HK-2 (cell line): ENCODE results near the gene LHPP.

Source experiments
- DNase-seq: peaks from one replicate; pipeline ENCODE4 v3.0.0-alpha.2; 2018; ENCODE audit not compliant: unreplicated experiment

LHPP gene

DNA sequence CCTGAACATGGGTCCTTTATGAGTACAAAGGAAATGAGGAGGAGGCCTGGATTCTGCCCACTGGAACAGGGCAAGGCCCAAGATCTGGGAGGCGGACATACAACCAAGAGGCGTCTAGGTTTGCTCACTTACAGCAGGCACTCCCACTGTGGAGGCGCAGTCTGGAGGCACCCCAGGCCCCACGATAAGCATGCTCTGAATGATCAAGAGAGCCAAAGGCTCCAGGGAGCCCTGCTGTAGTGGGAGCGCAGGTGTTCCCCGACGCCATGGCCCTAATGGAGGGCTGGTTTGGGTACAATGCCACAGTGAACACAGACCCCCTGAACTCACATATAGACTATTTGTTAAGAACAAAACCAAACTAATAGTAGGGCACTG, 194.5 kb downstream of the LHPP start:
- no peak for DNase-seq

- no peak for DNase-seq
These were observed 194.9 kb downstream of the LHPP start for GRCh38 chr10:124656541-124656940.

GRCh38 chr10:124657806-124658205, 196.2 kb downstream of the LHPP start:
- no peak for DNase-seq

DNA sequence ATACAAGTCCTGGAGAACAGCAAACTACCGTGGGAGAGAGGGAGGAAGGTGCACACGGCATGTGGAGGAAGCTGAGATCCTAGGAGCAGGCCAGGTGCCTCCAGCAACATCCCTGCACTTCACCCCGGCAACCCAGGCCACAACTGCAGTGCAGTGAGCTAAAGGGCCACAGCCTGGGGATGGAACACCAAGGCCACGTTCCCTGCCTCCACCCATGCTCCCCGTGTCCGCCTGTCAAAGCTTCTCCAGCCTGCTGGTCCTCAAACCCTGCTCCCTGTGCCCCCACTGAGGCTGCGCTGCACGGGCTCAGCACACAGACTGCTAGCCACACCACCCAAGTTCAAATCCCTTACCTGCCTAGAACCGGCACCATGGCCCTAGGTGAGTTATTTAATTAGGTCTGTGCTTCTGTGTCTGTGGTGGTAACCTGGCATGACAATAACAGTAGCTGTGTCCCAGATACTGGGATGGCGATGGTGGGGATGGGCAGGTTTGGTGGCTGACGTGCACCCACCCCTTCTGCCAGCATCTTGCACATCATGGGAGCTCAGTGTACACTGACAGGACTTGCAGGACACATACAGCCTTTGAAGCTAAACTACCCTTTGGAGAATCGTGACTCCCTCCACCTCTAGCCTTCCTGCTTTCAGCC, 197.1 kb downstream of the LHPP start:
- no peak for DNase-seq

DNA sequence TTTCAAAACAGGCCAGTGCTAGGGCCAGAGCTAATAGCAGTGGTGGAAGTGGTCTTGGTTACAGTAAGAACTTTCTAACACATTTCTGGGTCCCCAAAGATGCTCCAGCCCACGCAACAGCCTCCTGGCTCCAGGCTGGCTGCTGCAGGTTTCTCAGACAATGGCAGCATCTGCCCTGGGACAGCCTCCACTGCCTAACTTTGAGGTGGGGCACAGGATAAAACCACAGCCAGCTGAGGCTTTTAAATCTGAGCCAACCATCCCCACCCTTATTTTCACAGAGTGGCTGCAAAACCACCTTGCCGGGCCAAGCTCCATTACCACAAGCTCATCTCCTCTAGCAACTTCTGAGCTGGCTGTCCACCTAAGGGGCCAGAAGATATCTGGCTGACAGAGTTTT, 197.8 kb downstream of the LHPP start:
- no peak for DNase-seq

DNA sequence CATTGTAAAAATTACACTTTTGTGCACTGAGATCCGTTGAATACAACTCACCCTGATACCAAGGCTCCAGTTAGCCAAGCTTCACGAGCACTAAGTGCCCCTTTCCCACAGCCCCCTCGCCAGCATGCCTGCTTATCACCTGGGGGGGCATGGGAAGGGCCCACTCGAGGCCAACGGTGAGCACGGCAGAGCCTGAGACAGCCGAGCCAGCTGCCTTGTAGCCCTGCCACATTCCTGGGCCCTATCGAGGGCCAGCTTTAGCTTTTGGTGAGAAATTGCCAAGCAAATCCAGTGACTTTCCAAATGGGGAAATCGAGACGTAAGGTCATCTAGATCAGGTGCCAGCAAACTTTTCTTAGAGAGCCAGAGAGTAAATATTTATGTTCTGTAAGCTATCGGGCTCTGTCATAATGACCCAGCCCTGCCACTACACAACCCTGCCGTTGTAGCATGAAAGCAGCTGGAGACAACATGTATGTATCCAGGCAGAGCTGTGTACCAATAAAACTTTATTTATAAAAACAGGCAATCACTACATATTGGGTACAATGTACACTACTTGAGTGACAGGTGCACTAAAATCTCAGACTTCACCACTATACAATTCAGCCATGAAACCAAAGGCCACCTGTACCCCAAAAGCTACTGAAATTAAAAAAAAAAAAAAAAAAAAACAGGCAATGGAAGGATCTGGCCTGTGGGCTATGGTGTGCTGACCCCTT, 198.9 kb downstream of the LHPP start:
- no peak for DNase-seq

- no peak for DNase-seq
These were observed 200.1 kb downstream of the LHPP start for GRCh38 chr10:124661660-124662180.

- DNase-seq, result no peak
These were observed 201.6 kb downstream of the LHPP start for GRCh38 chr10:124663228-124663627.
